HG02798 (cell line): ENCODE measurements around the gene UFSP1.
"Not testable (repeated sequence)": the region's sequence is repeated elsewhere in the genome, so short reads cannot be mapped to it uniquely, and the experiment has no call there.

Source experiments
- ATAC-seq: cut with Tn5 transposase; IDR thresholded peaks from one replicate; pipeline ENCODE4 v1.9.1; 2021; ENCODE audit warnings: mild to moderate bottlenecking; ENCODE audit not compliant: unreplicated experiment, poor library complexity

UFSP1 gene

GRCh38 chr7:100861616-100861985 lies 27.9 kb downstream of the UFSP1 start:
- ATAC-seq = no peak

GRCh38 chr7:100860702-100861615 lies 28.6 kb downstream of the UFSP1 start:
- ATAC-seq = no peak

GRCh38 chr7:100859856-100860255 lies 29.7 kb downstream of the UFSP1 start:
- ATAC-seq = no peak

- no peak for ATAC-seq
These were observed 32.6 kb downstream of the UFSP1 start for GRCh38 chr7:100856871-100857282.

GRCh38 chr7:100855515-100855914 lies 34.0 kb downstream of the UFSP1 start:
- no peak for ATAC-seq

GRCh38 chr7:100854899-100855298 lies 34.6 kb downstream of the UFSP1 start:
- not testable (repeated sequence) for ATAC-seq

GRCh38 chr7:100854146-100854895 lies 35.2 kb downstream of the UFSP1 start:
- no peak for ATAC-seq

- ATAC-seq = peak; percentile 94
These were observed 37.3 kb downstream of the UFSP1 start, which contains the start of gene SLC12A9 for GRCh38 chr7:100852048-100852872. Gene SLC12A9, plus strand, starts transcription at chr7:100852713. Its CDS starts 1,485 bp downstream, at chr7:100854198.

GRCh38 chr7:100847360-100847759 lies 42.2 kb downstream of the UFSP1 start:
- no peak for ATAC-seq

- no peak for ATAC-seq
These were observed 48.9 kb downstream of the UFSP1 start for GRCh38 chr7:100840470-100841100.

GRCh38 chr7:100839361-100839760 lies 50.2 kb downstream of the UFSP1 start:
- ATAC-seq = no peak
